ENCODE data around the gene MVB12B. TPM values are rescaled to one million over a fixed set of nuclear protein-coding genes. Genes with fewer than 3 reads are reported as not detected.

MVB12B gene
- total RNA-seq, 1 experiment from 2014 or later, result 9.4 TPM

DNA sequence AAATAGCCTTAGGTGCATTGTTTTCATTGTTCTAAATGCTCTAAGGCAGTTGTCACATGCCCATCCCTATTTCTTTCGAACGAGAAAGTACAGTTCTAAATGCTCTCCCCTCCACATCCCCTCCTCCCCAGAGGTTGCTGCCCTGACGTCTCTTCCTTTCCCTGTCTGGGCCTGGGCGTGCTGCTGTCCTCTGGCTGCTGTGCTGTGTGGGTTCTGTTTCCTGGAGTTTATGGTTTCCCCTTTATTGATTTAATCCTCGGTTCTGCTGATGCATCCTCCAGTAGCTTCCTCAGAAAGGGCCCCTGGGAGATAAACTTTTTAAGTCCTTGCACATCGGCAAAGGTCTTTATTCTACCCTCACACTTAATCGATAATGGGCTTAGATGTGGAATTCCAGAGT lies 48.8 kb downstream of the MVB12B start:
- TF ChIP-seq, protein P1, sequence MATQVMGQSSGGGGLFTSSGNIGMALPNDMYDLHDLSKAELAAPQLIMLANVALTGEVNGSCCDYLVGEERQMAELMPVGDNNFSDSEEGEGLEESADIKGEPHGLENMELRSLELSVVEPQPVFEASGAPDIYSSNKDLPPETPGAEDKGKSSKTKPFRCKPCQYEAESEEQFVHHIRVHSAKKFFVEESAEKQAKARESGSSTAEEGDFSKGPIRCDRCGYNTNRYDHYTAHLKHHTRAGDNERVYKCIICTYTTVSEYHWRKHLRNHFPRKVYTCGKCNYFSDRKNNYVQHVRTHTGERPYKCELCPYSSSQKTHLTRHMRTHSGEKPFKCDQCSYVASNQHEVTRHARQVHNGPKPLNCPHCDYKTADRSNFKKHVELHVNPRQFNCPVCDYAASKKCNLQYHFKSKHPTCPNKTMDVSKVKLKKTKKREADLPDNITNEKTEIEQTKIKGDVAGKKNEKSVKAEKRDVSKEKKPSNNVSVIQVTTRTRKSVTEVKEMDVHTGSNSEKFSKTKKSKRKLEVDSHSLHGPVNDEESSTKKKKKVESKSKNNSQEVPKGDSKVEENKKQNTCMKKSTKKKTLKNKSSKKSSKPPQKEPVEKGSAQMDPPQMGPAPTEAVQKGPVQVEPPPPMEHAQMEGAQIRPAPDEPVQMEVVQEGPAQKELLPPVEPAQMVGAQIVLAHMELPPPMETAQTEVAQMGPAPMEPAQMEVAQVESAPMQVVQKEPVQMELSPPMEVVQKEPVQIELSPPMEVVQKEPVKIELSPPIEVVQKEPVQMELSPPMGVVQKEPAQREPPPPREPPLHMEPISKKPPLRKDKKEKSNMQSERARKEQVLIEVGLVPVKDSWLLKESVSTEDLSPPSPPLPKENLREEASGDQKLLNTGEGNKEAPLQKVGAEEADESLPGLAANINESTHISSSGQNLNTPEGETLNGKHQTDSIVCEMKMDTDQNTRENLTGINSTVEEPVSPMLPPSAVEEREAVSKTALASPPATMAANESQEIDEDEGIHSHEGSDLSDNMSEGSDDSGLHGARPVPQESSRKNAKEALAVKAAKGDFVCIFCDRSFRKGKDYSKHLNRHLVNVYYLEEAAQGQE (IDR thresholded peaks at IDR 0.05; ENCODE audit: insufficient read depth in 1 of 2, low read depth in 2 of 2, low read length in 1 of 2), result no peak
- TF ChIP-seq TCF7L2 (IDR thresholded peaks at IDR 0.05; ENCODE audit: low read depth, low read length) (no peak), POLR2AphosphoS5 (IDR thresholded peaks at IDR 0.05; ENCODE audit: low read depth, low read length) (no peak), SIN3A (IDR thresholded peaks at IDR 0.05; ENCODE audit: borderline replicate concordance, insufficient read depth, low read depth, low read length) (no peak)
- TF ChIP-seq, protein P2, sequence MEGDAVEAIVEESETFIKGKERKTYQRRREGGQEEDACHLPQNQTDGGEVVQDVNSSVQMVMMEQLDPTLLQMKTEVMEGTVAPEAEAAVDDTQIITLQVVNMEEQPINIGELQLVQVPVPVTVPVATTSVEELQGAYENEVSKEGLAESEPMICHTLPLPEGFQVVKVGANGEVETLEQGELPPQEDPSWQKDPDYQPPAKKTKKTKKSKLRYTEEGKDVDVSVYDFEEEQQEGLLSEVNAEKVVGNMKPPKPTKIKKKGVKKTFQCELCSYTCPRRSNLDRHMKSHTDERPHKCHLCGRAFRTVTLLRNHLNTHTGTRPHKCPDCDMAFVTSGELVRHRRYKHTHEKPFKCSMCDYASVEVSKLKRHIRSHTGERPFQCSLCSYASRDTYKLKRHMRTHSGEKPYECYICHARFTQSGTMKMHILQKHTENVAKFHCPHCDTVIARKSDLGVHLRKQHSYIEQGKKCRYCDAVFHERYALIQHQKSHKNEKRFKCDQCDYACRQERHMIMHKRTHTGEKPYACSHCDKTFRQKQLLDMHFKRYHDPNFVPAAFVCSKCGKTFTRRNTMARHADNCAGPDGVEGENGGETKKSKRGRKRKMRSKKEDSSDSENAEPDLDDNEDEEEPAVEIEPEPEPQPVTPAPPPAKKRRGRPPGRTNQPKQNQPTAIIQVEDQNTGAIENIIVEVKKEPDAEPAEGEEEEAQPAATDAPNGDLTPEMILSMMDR (IDR thresholded peaks at IDR 0.05), result no peak
- peak; percentile 37; the same call in 1 of the 2 replicates for ATAC-seq
- no TSS peak for BruUV-seq (replicated peaks)
- H3K36me3 ChIP-seq (ENCODE audit: control insufficient read depth, insufficient read depth, low read length), result no peaks in the 10 kb centered on the region
- H3K4me1 ChIP-seq (ENCODE audit: control insufficient read depth, insufficient read depth, low read length), result peaks cover 37% of the 10 kb centered on the region
- H3K9me3 ChIP-seq (ENCODE audit: control insufficient read depth, insufficient read depth, low read depth, low read length), result no peaks in the 10 kb centered on the region
- H3K4me3 ChIP-seq (ENCODE audit: low read depth in 2 of 2, low read length in 2 of 2), result peak overlapping the region in 1 of 2 experiments; percentile 19; a peak in 1 of 4 replicates
- ChIA-PET CTCF (no interaction called here), POLR2A (no interaction called here)
- intact Hi-C loops (cut with micrococcal nuclease; ENCODE audit: unreplicated experiment) (no loop called here), in situ Hi-C loops (cut with HindIII; ENCODE audit: low pct_unique_long_range_greater_than_20kb, low sequenced_read_pairs) (no loop called here)
- peak overlapping the region; percentile 10; the same call in 1 of the 2 replicates for H3K27ac ChIP-seq (ENCODE audit: low read length)
- no peaks in the 10 kb centered on the region for H3K27me3 ChIP-seq (ENCODE audit: control insufficient read depth, insufficient read depth, low read length)
- no peak for DNase-seq (ENCODE audit: low read depth, low spot score)

DNA sequence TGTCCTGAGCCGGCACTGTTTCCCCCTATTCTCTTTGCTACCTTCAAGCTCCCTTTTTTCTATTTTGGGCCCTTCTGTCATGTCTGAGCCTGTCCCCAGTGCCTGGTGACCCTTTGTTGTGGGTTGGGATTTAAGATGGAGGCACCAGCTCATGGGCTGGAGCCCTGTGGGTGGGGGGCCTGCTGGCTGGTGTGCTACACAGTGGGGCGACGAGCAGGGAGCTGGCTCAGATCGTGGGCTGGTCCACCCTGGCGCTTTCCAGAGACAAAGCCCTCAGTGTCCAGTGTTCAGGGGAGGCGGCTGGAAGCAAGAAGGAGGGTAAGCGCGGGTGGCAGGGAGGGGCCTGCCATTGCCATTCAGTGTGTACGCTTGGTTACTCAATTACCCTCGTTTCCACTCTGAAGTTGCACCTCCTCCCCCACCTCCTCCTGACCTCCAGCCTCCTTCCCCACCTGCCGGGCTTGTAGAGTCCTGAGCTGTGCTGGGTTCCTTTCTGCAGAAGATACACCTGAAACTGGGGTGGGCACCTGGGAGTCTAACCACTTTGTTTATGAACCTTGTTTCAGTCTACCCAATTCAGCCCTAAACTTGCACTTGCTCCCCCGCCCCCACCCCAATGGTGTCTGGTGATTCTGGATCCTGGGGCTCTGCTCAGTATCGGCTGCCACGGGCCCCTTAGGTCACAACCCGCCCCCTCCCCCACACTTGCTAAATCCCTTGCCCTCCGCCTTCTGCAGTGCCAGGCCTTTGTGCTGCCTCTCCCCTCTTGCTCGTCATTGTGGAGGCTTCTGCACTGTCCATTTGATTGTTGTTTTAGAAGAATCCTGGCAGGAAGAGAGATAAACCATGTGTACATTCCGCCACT lies 49.9 kb downstream of the MVB12B start:
- Histone ChIP-seq H3K27me3 (ENCODE audit: control insufficient read depth, insufficient read depth, low read length) (no peaks in the 10 kb centered on the region), H3K4me3 (ENCODE audit: low read depth in 2 of 2, low read length in 2 of 2) (no peak overlapping the region), H3K27ac (ENCODE audit: low read length) (peak overlapping the region; percentile 10; the same call in 1 of the 2 replicates), H3K36me3 (ENCODE audit: control insufficient read depth, insufficient read depth, low read length) (no peaks in the 10 kb centered on the region), H3K9me3 (ENCODE audit: control insufficient read depth, insufficient read depth, low read depth, low read length) (no peaks in the 10 kb centered on the region), H3K4me1 (ENCODE audit: control insufficient read depth, insufficient read depth, low read length) (peaks cover 32% of the 10 kb centered on the region)
- POLR2A ChIA-PET, result no interaction called here
- CTCF ChIA-PET, result no interaction called here
- TF ChIP-seq POLR2AphosphoS5 (IDR thresholded peaks at IDR 0.05; ENCODE audit: low read depth, low read length) (no peak), TCF7L2 (IDR thresholded peaks at IDR 0.05; ENCODE audit: low read depth, low read length) (no peak), SIN3A (IDR thresholded peaks at IDR 0.05; ENCODE audit: borderline replicate concordance, insufficient read depth, low read depth, low read length) (no peak)
- TF ChIP-seq, protein P2 (IDR thresholded peaks at IDR 0.05), result no peak
- TF ChIP-seq, protein P1 (IDR thresholded peaks at IDR 0.05; ENCODE audit: insufficient read depth in 1 of 2, low read depth in 2 of 2, low read length in 1 of 2), result no peak
- BruUV-seq (replicated peaks), result no TSS peak
- ATAC-seq, result no peak
- DNase-seq (ENCODE audit: low read depth, low spot score), result no peak
- in situ Hi-C loops (cut with HindIII; ENCODE audit: low pct_unique_long_range_greater_than_20kb, low sequenced_read_pairs) (no loop called here), intact Hi-C loops (cut with micrococcal nuclease; ENCODE audit: unreplicated experiment) (no loop called here)
